GM12878 (cell line): ENCODE data around the gene FAR1. TPM values are rescaled to one million over a fixed set of nuclear protein-coding genes. Genes with fewer than 3 reads are reported as not detected.
"Not testable (repeated sequence)": the region's sequence is repeated elsewhere in the genome, so short reads cannot be mapped to it uniquely, and the experiment has no call there.

Experiments
- ATAC-seq: fragments of 200-7000 bp; cut with Tn5 transposase; 3 replicates; pipeline ENCODE4 v1.9.1; 2020; ENCODE audit warnings: mild to moderate bottlenecking, moderate library complexity
- BruUV-seq: library from RNA; stranded (reverse); fragments of 400-500 nt; replicated peaks from 2 replicates; lab custom pipeline; 2021; lab: Mats Ljungman, UMichigan
- CTCF ChIA-PET: fragments of 300-600 bp; sonication (Branson Sonifier 250); formaldehyde crosslinking; extraction: SDS; loops from one replicate; lab custom pipeline; 2021; ENCODE audit warnings: inconsistent platforms; lab: Yijun Ruan, JAX
- POLR2A ChIA-PET: fragments of 350-600 bp; formaldehyde crosslinking; extraction: SDS; loops from one replicate; lab custom pipeline; 2021; ENCODE audit warnings: inconsistent platforms; lab: Charles Lee
- RAD21 ChIA-PET: fragments of 300-600 bp; sonication (Branson Sonifier 250); formaldehyde crosslinking; loops from one replicate; lab custom pipeline; 2023; ENCODE audit warnings: antibody characterized with exemption; ENCODE audit not compliant: unreplicated experiment; lab: Charles Lee
- SMC1A ChIA-PET: fragments of 300-600 bp; sonication (Branson Sonifier 250); formaldehyde crosslinking; loops from one replicate; lab custom pipeline; 2023; ENCODE audit not compliant: unreplicated experiment, uncharacterized antibody; lab: Charles Lee
- DNase-seq: peaks from one replicate; pipeline ENCODE4 v3.0.0-alpha.2; 2011; ENCODE audit warnings: low read depth, low spot score
- FAIRE-seq: peaks from 3 replicates; lab custom pipeline; 2011; peaks lifted over from hg19 to GRCh38; lab: Jason Lieb, UNC
- H2AFZ ChIP-seq: 2 replicates; pipeline ENCODE4 v1.6.0; 2011; ENCODE audit warnings: low read depth, low read length, control low read depth; ENCODE audit not compliant: control insufficient read depth
- H3K27ac ChIP-seq: 2 replicates; pipeline ENCODE4 v1.5.1; 2011; ENCODE audit warnings: control low read depth; ENCODE audit not compliant: control insufficient read depth, insufficient read depth
- H3K27me3 ChIP-seq, 2 experiments: replicated peaks in 1 of 2; 2 replicates each; pipeline versions ENCODE4 v1.6.0 to v1.6.1; 2011; ENCODE audit warnings: low read length in 1 of 2; ENCODE audit not compliant: control insufficient read depth in 2 of 2, insufficient read depth in 2 of 2
- H3K36me3 ChIP-seq, 2 experiments: 2 replicates each; pipeline ENCODE4 v1.5.1; 2011; ENCODE audit warnings: low read length in 1 of 2; ENCODE audit not compliant: control insufficient read depth in 2 of 2, insufficient read depth in 2 of 2
- H3K4me1 ChIP-seq: 2 replicates; pipeline ENCODE4 v1.6.1; 2011; ENCODE audit warnings: mild to moderate bottlenecking, low read length, moderate library complexity, mixed read lengths; ENCODE audit not compliant: control insufficient read depth, insufficient read depth
- H3K4me2 ChIP-seq: 2 replicates; pipeline ENCODE4 v1.6.0; 2011; ENCODE audit warnings: control low read depth; ENCODE audit not compliant: control insufficient read depth, insufficient read depth
- H3K4me3 ChIP-seq: fragments of 200-600 bp; sonication (generic); 2 replicates; pipeline ENCODE4 v1.5.1; 2016
- H3K79me2 ChIP-seq: 2 replicates; pipeline ENCODE4 v1.6.0; 2011; ENCODE audit warnings: low read length; ENCODE audit not compliant: control insufficient read depth, insufficient read depth
- H3K9ac ChIP-seq: 2 replicates; pipeline ENCODE4 v1.8.0; 2011; ENCODE audit warnings: low read length, control low read depth, mixed read lengths; ENCODE audit not compliant: control insufficient read depth, insufficient read depth
- H3K9me3 ChIP-seq: replicated peaks from 3 replicates; pipeline ENCODE4 v1.5.1; 2011; ENCODE audit warnings: mild to moderate bottlenecking, low read length; ENCODE audit not compliant: control insufficient read depth, insufficient read depth
- H4K20me1 ChIP-seq: 2 replicates; pipeline ENCODE4 v1.6.0; 2011; ENCODE audit not compliant: control insufficient read depth, insufficient read depth
- BHLHE40 ChIP-seq, 2 experiments: fragments of 450-650 bp in 1 of 2; IDR thresholded peaks; 2 replicates each; pipeline ENCODE4 v1.6.1; 2011 to 2017; ENCODE audit warnings: low read depth in 2 of 2, borderline replicate concordance in 1 of 2, improper control_type of control experiment in 1 of 2, low read length in 1 of 2, mild to moderate bottlenecking in 1 of 2
- HSF1 ChIP-seq: fragments of 150-350 bp; IDR thresholded peaks from 2 replicates; pipeline ENCODE4 v1.6.1; 2014; ENCODE audit warnings: mild to moderate bottlenecking, low read depth, low read length
- IRF4 ChIP-seq: IDR thresholded peaks from 2 replicates; pipeline ENCODE4 v1.6.1; 2011; ENCODE audit warnings: low read depth, low read length
- JUNB ChIP-seq: IDR thresholded peaks from 2 replicates; pipeline ENCODE4 v1.6.1; 2016; ENCODE audit warnings: antibody characterized with exemption, mild to moderate bottlenecking
- PAX8 ChIP-seq: fragments of 450-650 bp; IDR thresholded peaks from 2 replicates; pipeline ENCODE4 v1.6.1; 2017; ENCODE audit warnings: mild to moderate bottlenecking, moderate library complexity
- POLR2AphosphoS2 ChIP-seq: IDR thresholded peaks from 2 replicates; pipeline ENCODE4 v1.6.1; 2011; ENCODE audit warnings: low read depth, mild to moderate bottlenecking, low read length, improper control_type of control experiment, moderate library complexity
- SP1 ChIP-seq: IDR thresholded peaks from one replicate; pipeline ENCODE4 v1.6.1; 2011; ENCODE audit warnings: low read depth, low read length
- SUZ12 ChIP-seq: fragments of 200-600 bp; sonication (generic); IDR thresholded peaks from one replicate; pipeline ENCODE4 v1.6.1; 2018; ENCODE audit warnings: antibody characterized with exemption, mild to moderate bottlenecking; ENCODE audit not compliant: unreplicated experiment
- WGBS: methylation state at CpG from one replicate; pipeline ENCODE4 v1.1.6; 2016; ENCODE audit warnings: low lambda C conversion rate; ENCODE audit not compliant: insufficient replicate concordance, insufficient coverage; ENCODE audit errors: missing lambda C conversion rate; 5-methylcytosine and 5-hydroxymethylcytosine counted together
- in situ Hi-C: fragments of 300-500 bp; cut with MboI; formaldehyde crosslinking; loops from 9 replicates; pipeline ENCODE4 v1.14.3; 2018; ENCODE audit warnings: mixed read lengths
- intact Hi-C: fragments of 100-400 bp; cut with micrococcal nuclease; formaldehyde crosslinking; loops from one replicate; pipeline ENCODE4 v1.14.2; 2022; ENCODE audit not compliant: unreplicated experiment
- polyA plus RNA-seq, 11 experiments: library from polyadenylated mRNA; depleted of rRNA in 4 of 11; unstranded in 6 of 11; stranded (reverse) in 5 of 11; fragments of >200 nt; fragmentation: Nextera tagmentation in 4 of 11; fragmentation: Illumina TruSeq in 1 of 11; extraction: Ambion mirVana in 4 of 11; extraction: Trizol in 1 of 11; gene quantifications; 1 replicate in 1 of 11; 2 replicates in 10 of 11; pipeline versions ENCODE4 v1.2.1 to v1.2.3, GENCODE V29; 2011 to 2016; ENCODE audit warnings: inconsistent platforms in 2 of 11, missing spikeins in 2 of 11, low read depth in 1 of 11
- total RNA-seq, 4 experiments: library from RNA; depleted of rRNA in 3 of 4; stranded (reverse); fragments of >200 nt in 3 of 4; fragmentation: Illumina TruSeq in 1 of 4; extraction: Trizol in 1 of 4; gene quantifications; 2 replicates each; pipeline versions ENCODE4 v1.2.1 to v1.2.3, GENCODE V29; 2013 to 2021
- TF ChIP-seq, protein P1 (sequence below): fragments of 450-650 bp; IDR thresholded peaks from 2 replicates; pipeline ENCODE4 v1.6.1; 2017; ENCODE audit warnings: mild to moderate bottlenecking
- TF ChIP-seq, protein P2 (sequence below): fragments of 450-650 bp; IDR thresholded peaks from 2 replicates; pipeline ENCODE4 v1.6.1; 2018; ENCODE audit warnings: mild to moderate bottlenecking, low read depth, moderate library complexity; ENCODE audit not compliant: partially characterized antibody

FAR1 gene
- total and polyA plus RNA-seq, 10 of the 15 experiments (the other 5 are each of a cell fraction or from before 2014, with no cell fraction given): 10.1 to 73.9 (median 30.8) TPM

DNA sequence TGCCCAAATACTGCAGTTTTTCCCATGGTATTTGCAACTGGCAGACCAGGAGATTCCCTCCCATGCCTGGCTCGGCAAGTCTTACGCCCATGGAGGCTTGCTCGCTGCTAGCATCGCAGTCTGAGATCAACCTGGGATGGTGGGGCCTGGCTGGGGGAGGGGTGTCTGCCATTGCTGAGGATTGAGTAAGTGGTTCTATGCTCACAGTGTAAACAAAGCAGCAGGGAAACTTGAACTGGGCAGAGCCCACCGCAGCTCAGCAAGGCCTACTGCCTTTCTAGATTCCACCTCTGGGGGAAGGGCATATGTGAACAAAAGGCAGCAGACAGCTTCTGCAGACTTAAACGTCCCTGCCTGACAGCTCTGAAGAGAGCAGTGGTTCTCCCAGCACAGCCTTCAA, 17.0 kb upstream of the FAR1 start:
- intact Hi-C loops, H3K9me3 ChIP-seq, H3K79me2 ChIP-seq, FAIRE-seq, DNase-seq, H2AFZ ChIP-seq, H3K4me1 ChIP-seq, BruUV-seq, ATAC-seq, H3K9ac ChIP-seq, H3K4me3 ChIP-seq, H3K36me3 ChIP-seq, H3K27me3 ChIP-seq, in situ Hi-C loops, H4K20me1 ChIP-seq, H3K4me2 ChIP-seq, POLR2A ChIA-PET, SMC1A ChIA-PET, RAD21 ChIA-PET, H3K27ac ChIP-seq: not testable (repeated sequence)
- CTCF ChIA-PET: interaction anchor here (1.1 kb wide), 1 partner anchor 16 kb away, joined by 3 read pairs; no protein-coding TSS in a partner anchor
- WGBS: 55% methylated on average over 6 of the region's 6 CpGs

- BruUV-seq: no TSS peak
- RAD21 ChIA-PET: no interaction called here
- 2% methylated on average over 2 of the region's 2 CpGs for WGBS
- FAIRE-seq: no peak
- Histone ChIP-seq H3K9ac (no peak overlapping the region), H3K27ac (no peak overlapping the region), H3K36me3 (no peaks in the 10 kb centered on the region), H3K27me3 (no peaks in the 10 kb centered on the region), H4K20me1 (no peaks in the 10 kb centered on the region), H3K4me3 (no peak overlapping the region), H3K9me3 (peaks cover 4% of the 10 kb centered on the region; the same call in 2 of the 3 replicates), H3K79me2 (no peaks in the 10 kb centered on the region), H3K4me2 (no peak overlapping the region), H3K4me1 (no peaks in the 10 kb centered on the region), H2AFZ (no peak overlapping the region)
- intact Hi-C loops: loop anchor here (10.0 kb wide), 1 partner anchor 326 kb away; no protein-coding TSS in a partner anchor
- ATAC-seq: peak; percentile 48
- SMC1A ChIA-PET: interaction anchor here (0.6 to 3.0 kb wide), 2 partner anchors 11 to 316 kb away, joined by 3 to 9 read pairs; no protein-coding TSS in a partner anchor
- POLR2A ChIA-PET: no interaction called here
- CTCF ChIA-PET: interaction anchor here (0.7 kb wide), 1 partner anchor 38 kb away, joined by 3 read pairs; no protein-coding TSS in a partner anchor
- DNase-seq: no peak
- in situ Hi-C loops: no loop called here
- TF ChIP-seq, protein P1, sequence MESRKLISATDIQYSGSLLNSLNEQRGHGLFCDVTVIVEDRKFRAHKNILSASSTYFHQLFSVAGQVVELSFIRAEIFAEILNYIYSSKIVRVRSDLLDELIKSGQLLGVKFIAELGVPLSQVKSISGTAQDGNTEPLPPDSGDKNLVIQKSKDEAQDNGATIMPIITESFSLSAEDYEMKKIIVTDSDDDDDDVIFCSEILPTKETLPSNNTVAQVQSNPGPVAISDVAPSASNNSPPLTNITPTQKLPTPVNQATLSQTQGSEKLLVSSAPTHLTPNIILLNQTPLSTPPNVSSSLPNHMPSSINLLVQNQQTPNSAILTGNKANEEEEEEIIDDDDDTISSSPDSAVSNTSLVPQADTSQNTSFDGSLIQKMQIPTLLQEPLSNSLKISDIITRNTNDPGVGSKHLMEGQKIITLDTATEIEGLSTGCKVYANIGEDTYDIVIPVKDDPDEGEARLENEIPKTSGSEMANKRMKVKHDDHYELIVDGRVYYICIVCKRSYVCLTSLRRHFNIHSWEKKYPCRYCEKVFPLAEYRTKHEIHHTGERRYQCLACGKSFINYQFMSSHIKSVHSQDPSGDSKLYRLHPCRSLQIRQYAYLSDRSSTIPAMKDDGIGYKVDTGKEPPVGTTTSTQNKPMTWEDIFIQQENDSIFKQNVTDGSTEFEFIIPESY: no peak
- no peak for TF ChIP-seq HSF1
- TF ChIP-seq BHLHE40 (IDR thresholded peaks at IDR 0.05; ENCODE audit: borderline replicate concordance in 1 of 2, low read depth in 2 of 2, low read length in 1 of 2): no peak
- TF ChIP-seq PAX8: no peak
- TF ChIP-seq POLR2AphosphoS2: no peak
- TF ChIP-seq, protein P2, sequence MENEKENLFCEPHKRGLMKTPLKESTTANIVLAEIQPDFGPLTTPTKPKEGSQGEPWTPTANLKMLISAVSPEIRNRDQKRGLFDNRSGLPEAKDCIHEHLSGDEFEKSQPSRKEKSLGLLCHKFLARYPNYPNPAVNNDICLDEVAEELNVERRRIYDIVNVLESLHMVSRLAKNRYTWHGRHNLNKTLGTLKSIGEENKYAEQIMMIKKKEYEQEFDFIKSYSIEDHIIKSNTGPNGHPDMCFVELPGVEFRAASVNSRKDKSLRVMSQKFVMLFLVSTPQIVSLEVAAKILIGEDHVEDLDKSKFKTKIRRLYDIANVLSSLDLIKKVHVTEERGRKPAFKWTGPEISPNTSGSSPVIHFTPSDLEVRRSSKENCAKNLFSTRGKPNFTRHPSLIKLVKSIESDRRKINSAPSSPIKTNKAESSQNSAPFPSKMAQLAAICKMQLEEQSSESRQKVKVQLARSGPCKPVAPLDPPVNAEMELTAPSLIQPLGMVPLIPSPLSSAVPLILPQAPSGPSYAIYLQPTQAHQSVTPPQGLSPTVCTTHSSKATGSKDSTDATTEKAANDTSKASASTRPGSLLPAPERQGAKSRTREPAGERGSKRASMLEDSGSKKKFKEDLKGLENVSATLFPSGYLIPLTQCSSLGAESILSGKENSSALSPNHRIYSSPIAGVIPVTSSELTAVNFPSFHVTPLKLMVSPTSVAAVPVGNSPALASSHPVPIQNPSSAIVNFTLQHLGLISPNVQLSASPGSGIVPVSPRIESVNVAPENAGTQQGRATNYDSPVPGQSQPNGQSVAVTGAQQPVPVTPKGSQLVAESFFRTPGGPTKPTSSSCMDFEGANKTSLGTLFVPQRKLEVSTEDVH: no peak
- no peak for TF ChIP-seq SUZ12
- TF ChIP-seq IRF4: no peak
- no peak for TF ChIP-seq JUNB
- no peak for TF ChIP-seq SP1
These were observed 7.3 kb upstream of the FAR1 start for GRCh38 chr11:13661074-13661623.
